Inflammatory macrophage treated with lipopolysaccharide for 4 hours (primary cell): ENCODE data around the gene NEDD4.
"Not testable (repeated sequence)": the region's sequence is repeated elsewhere in the genome, so short reads cannot be mapped to it uniquely, and the experiment has no call there.

Experiments
- DNase-seq: peaks from one replicate; pipeline ENCODE4 v3.0.0-alpha.2; 2020

NEDD4 gene

DNA sequence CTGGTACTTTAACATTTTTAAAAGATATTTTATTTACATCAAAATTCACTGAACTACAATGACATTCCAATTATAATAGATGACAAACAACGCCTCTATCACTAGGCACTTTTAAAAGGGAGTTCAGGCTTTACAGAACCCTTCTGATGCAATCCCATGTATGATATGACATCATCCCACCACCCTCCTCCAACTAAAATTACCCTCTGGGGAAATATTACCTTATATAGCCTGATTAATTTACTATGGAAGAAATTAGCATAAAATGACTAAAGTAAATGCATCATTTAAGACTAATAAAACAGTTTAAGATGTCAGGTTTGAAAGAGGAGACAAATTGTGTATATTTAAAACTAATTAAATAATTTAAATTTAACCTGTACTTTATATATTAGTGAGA is 10.4 kb upstream of the NEDD4 start:
- DNase-seq, result not testable (repeated sequence)

DNA sequence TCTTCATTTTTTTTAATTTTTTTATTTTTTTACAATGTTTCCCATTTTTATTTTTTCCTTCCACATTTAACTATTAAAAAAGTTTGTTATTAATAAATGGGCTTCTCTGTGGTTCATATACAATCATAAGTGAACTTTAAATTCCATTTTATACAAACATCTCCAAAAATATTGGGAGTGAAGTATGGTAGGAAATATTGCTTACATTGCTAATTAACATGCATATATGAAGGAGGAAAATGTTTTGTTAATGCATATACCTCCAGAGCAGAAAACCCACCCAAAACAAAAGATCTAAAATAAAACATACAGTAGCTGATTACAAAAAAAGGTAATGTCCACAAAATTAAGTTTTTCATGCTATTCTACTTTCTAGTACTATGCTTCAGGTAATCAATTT is 9.9 kb upstream of the NEDD4 start:
- not testable (repeated sequence) for DNase-seq

DNA sequence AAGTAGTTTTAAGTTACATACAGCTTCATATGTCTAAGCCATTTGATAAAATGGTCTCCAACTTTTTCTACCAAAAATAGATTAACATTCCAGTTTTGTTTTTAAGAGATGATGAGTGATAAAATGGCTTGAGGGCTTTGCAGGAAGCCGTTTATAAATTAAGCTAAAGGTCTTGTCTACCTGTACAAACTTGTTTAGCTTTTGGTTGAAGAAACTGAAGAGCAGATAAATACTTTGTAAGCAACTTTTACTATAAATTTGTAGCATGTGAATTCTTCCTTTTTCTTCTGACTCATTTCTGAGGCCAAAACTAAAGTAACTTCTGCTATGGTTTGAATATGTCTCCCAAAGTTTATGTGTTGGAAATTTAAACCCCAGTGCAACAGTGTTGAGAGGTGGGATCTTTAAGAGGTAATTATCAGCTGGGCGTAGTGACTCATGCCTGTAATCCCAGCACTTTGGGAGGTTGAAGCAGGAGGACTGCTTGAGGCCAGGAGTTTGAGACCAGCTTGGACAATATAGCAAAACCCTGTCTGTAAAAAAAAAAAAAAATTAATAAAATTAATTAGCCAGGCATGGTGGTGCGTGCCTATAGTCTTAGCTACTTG is 8.2 kb upstream of the NEDD4 start:
- no peak for DNase-seq

DNA sequence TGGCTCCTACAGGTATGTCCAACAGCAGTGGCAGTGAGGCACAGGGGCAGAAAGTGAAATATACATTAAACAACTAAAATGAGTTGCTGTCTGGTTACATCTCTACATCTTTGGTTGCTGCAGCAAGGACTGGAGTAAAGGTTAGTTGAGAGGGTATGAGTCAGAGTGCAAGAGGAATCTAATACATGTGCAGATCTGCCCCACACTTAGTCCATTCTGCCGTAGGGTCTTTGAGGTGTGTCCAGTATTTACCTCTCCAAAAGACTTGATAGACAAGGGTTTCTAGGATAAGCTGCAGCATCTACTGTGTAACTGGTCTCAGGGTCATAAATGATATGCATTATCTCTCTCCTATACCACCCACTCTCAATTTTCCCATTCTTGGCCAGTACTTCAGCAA is 6.2 kb upstream of the NEDD4 start:
- no peak for DNase-seq

DNA sequence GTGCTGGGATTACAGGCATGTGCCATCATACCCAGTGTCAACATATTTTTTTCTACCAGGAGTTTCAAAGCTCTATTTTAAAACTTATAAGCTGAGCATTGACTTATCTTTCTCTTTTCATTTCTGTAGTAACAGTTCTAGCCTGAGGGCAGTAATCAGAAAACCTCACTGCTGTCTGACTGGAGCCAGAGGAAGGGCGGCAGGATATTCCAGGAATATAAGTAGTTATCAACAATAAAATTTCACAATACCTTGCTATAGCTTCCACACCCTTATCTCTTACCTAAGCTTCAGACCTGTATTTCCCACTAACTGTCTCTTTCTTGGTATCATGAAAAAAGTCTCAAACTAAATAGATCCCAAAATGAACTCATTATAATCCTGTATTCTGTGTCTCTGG is 5.1 kb upstream of the NEDD4 start:
- no peak for DNase-seq

DNA sequence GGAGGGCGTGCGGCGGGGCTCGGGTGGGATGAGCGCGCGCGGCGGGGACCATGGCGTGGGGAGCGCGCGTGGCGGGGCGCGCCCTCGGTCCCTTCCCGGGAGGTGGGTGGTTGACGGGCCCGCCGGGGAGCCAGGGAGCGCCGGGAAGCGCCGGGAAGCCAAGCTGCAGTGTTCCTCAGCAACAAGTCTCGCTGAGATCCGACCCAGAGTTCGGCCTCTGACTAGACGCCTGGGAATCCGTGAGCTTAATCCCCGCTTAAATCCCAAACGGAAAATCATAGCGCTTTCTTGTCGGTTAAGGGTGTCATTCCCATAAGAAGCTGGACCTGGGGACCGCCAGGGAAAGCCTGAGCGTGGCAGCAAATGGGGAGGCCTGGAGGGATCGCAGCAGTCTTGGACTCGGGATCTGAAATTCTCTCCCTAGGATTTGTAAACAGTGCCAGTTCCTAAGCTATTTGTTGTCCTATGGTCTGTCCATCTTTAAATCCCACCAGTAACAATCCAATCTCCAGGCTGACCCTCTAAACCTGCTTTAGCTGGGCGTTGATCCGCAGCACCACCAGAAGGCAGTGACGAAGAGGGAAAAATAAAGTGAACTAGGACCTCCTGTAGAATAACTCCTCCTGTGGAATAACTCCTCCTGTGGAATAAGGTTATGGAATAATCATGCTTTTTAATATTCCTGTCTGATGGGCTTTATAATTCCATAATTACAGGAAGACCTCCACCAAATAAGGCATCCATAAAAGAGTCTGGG is 570 bp upstream of the NEDD4 start:
- DNase-seq, result no peak

DNA sequence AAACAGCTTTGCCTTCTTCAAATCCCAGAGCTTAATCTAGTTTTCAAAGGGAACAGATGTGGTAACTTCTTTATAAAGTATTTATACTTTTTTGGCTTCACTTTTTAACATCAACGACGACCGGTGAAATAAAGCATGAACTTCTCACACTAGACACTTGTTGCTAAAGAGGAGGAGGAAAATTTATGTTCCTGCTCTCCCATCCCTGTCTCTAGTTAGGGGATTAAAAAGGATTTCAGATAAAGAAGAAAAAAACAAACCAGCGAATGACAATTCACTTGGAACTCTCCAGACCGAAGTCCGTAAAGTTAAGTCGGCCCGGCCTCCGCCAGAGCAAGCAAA is 672 bp downstream of the NEDD4 start:
- DNase-seq, result no peak

DNA sequence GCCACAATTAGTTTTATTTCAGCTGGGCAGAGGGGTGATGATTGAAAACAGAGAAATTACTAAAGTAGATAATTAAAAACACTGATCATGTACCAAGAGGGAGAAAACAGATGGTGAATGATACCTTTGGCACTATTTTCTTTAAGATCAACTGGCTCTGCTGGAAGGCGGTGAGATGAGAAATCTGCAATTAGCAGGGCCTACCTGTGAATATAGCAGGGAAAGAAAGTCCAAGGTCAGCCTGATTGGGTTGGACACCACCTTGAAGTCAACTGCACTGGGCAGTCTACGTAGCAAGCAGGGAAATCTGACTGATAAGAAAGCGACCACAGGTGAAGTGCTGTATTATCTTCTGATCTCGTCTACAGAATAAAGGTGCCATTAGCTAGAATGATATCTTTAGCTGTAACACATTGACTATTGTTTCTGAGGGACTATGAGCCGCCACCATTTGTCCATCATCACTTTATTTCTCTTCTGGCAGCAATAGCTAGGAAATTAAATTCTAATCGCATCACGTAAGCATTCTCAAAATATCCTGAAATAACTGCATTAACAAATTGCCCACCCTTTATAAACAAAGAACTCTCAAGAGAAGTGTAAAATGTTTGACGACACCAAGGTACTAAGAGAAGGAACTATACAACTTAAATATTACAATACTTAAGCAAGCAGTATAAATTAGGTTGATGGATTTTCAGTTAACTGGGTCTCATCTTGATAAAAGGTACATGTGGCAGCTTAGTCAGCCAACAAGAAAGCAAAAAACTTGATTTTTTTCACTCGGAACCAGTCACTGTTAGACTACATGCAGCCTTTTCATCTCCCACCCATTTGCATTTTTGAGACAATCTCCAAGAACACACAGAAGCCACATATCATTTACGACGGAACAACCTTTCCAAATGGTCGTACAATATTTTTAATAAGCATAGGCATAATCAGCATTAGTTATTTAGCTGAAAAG is 1.3 kb downstream of the NEDD4 start:
- DNase-seq, result no peak

DNA sequence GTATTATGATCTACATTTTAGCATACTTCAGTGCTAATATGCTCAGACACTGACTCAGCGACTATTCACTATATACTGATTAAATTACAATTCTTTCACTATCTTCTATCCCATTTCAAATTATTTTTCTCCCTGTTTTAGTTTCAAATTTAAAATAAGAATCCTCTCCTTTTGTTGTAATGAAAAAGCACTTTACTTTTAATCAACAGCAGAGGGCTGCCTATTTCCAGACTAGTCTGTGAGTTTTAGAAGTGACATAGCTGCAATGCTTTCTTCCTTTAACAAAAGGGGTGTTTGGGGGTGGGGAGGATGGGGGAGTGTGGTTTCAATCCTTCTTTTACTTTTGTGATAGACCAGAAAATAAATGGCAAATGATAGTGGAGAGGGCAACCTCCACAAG is 2.4 kb downstream of the NEDD4 start:
- DNase-seq, result no peak

DNA sequence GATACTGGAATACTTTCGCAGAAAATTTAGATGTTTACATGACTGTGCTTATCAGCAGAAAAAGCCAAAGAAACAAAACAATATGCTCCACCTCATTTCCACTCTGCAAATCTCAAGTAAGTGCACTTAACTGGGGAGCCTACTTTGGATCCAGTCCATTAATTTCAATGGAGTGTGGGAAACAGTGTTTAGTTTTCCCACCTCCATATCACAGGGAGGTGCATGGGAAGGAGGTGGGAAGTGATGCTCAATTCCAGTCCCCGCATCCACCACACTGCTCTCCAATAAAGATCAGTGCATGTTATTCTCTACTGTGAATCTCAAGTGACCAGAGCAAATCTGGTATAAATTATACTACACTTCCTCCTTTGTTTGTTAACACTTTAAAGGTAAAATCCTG is 2.9 kb downstream of the NEDD4 start:
- DNase-seq, result no peak

DNA sequence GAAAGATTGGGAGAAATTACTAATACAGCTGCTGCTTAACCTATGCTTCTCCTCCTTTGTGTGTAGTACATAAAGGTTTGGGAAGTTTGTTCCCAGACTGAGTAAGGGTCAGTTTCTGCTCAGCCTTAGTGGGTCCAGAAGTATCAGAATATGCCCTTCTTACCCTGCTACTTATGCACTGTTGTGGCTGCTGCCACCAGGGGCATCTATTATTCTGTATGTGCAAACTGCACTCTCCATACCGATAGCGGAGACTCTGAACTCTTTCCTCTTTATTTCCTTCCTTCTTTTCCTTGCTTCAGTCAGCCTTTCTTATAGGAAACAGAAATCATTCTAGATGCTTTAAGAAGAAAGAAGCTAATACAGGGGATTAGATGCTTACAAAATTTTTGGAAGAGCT is 4.0 kb downstream of the NEDD4 start:
- no peak for DNase-seq

DNA sequence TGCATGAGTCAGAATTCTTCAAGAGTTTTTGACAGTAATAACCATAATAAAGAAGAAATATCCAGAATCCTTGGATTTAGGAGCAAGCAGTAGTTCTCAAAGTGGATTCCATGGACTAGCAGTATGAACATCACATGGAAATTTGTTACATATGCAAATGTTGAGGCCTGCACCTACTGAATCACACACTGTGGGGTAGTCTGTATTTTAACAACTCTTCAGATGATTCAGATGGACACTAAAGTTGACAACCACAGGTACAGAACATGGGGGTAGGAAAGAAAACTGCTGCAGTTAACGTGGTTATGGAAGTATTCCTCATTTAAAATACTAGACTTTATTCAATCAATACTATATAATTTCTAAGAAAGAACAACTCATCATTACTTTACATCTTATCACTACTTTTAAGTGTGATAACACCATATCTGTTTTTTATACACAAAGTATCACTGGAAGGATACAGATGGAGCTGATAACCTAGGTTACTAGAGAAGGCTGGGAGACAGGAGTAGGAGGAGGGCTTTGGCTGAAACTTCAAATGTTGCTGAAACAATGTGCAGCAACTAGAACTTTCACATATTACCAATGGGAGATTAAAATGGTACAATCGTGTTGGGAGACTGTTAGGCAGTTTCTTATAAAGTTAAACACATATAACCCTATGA is 11.7 kb downstream of the NEDD4 start:
- DNase-seq, result no peak

DNA sequence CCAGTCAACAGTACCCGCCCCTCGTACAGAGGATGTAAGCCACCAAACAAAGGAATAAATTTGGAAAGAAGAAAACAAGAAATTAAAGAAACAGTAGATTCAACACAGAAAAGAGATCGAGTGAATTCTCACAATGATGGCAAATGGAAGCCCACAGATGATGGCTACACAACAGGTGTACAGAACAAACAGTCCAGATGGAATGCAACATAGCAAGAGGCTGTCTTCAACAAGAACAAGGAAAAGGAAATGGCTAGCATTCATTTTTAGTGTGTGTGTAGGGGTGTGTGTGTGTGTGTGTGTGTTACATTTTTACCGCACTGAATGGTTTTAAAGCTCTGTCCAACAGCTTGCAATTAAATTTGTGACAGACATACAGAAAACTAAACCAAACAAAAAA is 12.9 kb downstream of the NEDD4 start:
- DNase-seq, result no peak

DNA sequence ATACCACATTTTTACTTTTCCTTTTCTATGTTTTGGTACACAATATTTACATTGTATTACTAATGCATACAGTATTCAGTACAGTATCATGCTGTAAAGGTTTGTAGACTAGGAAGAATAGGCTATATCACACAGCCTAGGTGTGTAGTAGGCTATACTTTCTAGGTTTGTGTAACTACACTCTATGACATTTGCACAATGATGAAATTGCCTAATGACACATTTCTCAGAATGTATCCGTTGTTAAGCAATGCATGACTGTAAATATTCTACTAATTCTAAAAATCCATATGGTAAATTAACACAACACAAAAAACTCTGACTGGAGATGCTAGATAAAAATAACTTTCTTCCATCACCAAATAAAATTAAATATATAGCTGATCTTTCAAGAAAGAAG is 16.2 kb downstream of the NEDD4 start:
- DNase-seq, result peak; percentile 39

DNA sequence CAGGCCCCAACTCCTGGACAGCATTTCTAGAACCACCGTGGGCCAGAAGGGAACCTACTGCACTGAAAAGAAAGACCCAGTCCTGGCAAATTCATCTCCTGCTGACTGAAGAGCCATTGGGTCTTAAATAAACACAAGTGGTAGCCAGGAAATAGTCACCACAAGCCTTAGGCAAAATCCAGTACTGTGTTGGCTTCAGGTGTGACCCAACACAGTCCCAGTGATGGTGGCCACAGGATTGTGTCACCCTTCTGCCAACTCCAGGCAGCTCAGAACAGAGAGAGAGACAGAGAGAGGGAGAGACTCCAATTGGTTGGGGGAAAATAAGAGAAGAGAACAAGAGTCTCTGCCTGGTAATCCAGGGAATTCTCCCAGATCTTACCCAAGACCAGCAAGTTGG is 23.1 kb downstream of the NEDD4 start:
- DNase-seq, result no peak

DNA sequence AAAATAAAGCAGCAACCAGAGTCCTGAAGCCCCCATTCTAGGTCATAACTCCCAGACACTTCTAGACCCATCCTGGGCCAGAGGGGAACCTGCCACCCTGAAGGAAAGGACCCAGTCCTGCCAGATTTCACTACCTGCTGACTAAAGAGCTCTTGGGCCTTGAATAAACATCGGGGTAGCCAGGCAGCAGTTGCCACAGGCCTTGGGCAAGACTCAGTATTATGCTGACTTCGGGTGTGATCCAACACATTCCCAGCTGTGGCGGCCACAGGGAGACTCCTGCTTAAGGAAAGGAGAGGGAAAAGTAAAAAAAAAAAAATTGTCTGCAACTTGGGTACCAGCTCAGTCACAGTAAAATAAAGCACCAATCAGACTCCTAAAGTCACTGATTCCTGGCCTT is 23.8 kb downstream of the NEDD4 start:
- no peak for DNase-seq

DNA sequence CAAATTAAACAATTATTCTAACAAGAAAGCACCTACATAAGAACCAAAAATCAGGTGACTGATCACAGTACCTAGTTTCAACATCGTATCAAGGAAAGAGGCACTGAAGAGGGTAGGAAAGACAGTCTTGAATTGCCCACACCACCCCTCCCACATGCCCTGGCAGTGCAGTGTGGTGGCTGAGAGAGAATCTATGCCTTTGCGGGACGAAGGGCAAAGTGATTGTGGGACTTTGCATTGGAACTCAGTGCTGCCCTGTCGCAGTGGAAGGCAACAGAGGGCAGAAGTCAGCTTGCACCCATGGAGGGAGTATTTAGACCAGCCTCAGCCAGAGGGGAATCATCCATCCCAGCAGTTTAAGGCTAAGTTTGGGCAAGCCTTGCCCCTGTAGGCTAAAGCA is 24.5 kb downstream of the NEDD4 start:
- no peak for DNase-seq

DNA sequence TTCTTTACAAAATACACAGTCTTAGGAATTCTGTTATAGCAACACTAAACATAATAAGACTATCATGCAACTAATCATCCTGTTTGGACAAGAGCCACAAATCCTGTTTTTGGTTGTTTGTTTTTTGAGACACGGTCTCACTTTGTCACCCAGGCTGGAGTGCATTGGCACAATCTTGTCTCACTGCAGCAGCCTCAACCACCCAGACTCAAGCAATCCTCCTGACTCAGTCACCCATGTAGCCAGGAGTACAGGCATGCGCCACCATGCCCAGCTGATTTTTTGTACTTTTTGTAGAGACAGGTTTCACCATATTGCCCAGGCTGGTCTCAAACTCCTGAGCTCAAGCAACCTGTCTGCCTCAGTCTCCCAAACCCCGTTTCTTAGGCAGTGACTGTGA is 28.3 kb downstream of the NEDD4 start:
- no peak for DNase-seq

DNA sequence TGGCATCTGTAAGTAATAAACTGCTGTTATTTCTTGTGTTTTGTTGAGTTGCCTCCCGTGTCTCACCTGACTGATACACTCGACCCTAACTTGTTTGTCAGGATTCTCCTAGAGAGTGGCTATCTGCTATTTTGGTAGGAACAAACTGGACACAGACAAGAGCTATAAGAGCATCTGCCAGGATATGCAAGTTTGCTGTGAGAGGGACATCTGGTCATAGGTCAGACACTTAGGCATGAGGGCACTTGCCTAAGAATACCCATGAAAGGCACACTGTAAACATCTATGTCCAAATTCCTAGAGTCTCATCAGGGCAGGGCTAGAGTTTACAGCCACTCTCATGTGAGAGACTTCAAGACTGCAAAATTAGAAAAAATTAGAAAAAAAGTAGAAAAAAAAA is 32.5 kb downstream of the NEDD4 start:
- no peak for DNase-seq

DNA sequence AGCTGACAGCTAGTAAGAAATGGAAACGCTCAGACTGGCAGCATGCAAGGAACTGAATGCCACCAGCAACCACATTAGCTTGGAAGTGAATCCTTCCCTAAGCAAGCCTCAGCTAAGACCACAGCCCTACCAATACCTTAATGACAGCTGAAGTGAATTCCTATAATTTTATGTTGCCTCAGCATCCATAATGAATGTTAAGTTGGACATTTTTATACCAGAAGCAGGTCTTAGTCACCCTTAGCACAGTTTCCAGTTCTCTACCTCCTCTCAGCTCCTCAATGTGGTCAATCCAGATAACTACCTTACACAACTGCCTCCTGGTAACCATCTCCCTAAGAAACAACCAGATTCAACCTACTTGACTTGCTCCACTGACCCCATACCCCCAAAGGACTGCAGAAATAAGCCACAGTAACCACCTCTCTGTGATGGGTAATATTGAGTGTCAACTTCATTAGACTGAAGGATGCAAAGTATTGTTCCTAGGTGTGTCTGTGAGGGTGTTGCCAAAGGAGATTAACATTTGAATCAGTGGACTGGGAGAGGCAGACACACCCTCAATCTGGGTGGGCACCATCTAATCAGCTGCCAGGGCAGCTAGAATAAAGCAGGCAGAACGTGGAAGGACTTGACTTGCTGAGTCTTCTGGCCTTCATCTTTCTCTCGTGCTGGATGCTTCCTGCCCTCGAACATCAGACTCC is 33.5 kb downstream of the NEDD4 start:
- no peak for DNase-seq

DNA sequence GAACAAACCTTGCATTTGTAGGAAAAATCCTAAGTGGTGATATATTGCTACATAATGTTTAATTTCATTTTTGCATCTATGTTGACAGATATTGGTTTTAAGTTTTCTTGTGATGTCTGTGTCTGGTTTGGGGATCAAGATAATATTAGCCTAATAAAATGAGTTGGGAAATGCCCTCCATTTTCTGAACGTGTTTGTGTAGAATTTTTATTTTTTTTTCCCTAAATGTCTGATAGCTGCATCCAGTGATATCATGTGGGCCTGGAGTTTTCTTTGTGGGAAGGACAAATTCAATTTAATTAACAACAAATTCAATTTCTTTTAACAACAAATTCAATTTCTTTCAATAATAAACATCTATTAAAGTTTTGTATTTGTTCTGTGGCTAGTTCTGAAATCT is 35.1 kb downstream of the NEDD4 start:
- no peak for DNase-seq

DNA sequence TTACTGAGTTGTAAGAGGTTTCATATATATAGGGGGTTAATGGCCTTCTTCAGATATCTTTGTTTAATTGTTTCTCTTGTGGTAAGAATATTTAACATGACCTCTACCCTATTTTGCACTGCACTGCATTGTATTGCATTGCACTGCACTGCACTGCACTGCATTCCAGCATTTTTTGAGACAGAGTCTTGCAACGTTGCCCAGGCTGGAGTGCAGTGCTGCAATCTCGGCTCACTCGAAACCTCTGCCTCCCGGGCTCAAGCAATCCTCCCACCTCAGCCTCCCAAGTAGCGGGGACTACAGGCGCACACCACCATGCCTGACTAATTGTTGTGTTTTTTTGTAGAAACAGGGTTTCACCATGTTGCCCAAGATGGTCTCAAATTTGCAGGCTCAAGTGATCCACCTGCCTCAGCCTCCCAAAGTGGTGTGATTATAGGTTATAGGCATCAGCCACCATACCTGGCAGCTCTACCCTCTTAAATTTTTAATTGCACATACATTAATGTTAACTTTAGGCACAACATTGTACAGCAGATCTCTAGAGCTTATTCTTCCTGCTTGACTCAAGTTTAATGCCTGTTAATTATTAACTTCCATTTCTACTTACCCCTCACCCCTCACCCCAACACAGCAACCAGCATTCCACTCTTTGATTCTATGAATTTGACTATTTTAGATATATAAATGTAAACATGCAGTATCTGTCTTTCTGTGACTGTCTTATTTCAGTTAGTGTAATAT is 38.4 kb downstream of the NEDD4 start:
- DNase-seq, result no peak
